NCI-H524 (cell line): ENCODE measurements around the gene HS6ST1.
A peak's percentile ranks its signal among the peaks of the same experiment; 100 is the strongest.

Experiments
- DNase-seq, 2 experiments: peaks; one replicate each; lab custom pipeline; 2025; lab: John Stamatoyannopoulos, UW

The HS6ST1 gene

GRCh38 chr2:128237911-128238697 is 80.6 kb downstream of the HS6ST1 start:
- no peak for DNase-seq

- DNase-seq = no peak
Observed at GRCh38 chr2:128237081-128237534, 81.6 kb downstream of the HS6ST1 start.

GRCh38 chr2:128236491-128237035 is 82.1 kb downstream of the HS6ST1 start:
- DNase-seq = no peak

- no peak for DNase-seq
Observed at GRCh38 chr2:128235581-128235980, 83.1 kb downstream of the HS6ST1 start.

- no peak for DNase-seq
Observed at GRCh38 chr2:128234613-128235012, 84.1 kb downstream of the HS6ST1 start.

- DNase-seq = no peak
Observed at GRCh38 chr2:128233790-128234395, 84.8 kb downstream of the HS6ST1 start.

GRCh38 chr2:128232965-128233789 is 85.5 kb downstream of the HS6ST1 start:
- peak; percentile 30 to 68 for DNase-seq

GRCh38 chr2:128228894-128229293 is 89.8 kb downstream of the HS6ST1 start:
- DNase-seq = no peak

GRCh38 chr2:128227862-128228261 is 90.8 kb downstream of the HS6ST1 start:
- no peak for DNase-seq

- no peak for DNase-seq
Observed at GRCh38 chr2:128219891-128220290, 98.8 kb downstream of the HS6ST1 start.

GRCh38 chr2:128217671-128218070 is 101.0 kb downstream of the HS6ST1 start:
- DNase-seq = no peak

- no peak for DNase-seq
Observed at GRCh38 chr2:128215897-128216642, 102.6 kb downstream of the HS6ST1 start.
